H1 (cell line): ENCODE data around the gene ZC4H2. TPM values are rescaled to one million over a fixed set of nuclear protein-coding genes. Genes with fewer than 3 reads are reported as not detected.

Experiments used
- ATF2 ChIP-seq: IDR thresholded peaks from 2 replicates; pipeline ENCODE4 v1.6.1; 2012; ENCODE audit warnings: low read length, inconsistent platforms
- CHD7 ChIP-seq: fragments of 300-600 bp; sonication (generic); IDR thresholded peaks from 2 replicates; pipeline ENCODE4 v1.7.1; 2012; ENCODE audit warnings: low read length, moderate library complexity, mild to moderate bottlenecking, inconsistent platforms; ENCODE audit not compliant: insufficient replicate concordance
- CTBP2 ChIP-seq: IDR thresholded peaks from 2 replicates; pipeline ENCODE4 v1.7.0; 2011; ENCODE audit warnings: borderline replicate concordance, mild to moderate bottlenecking, moderate library complexity, mixed read lengths, low read length; ENCODE audit not compliant: insufficient read depth, insufficient read length
- NRF1 ChIP-seq: IDR thresholded peaks from 2 replicates; pipeline ENCODE4 v1.6.1; 2011; ENCODE audit warnings: mild to moderate bottlenecking, low read depth, low read length, improper control_type of control experiment
- PHF8 ChIP-seq: fragments of 200-600 bp; sonication (generic); conservative IDR thresholded peaks from 2 replicates; pipeline ENCODE4 v1.7.1; 2012; ENCODE audit warnings: low read depth, mild to moderate bottlenecking, inconsistent platforms, low read length, moderate library complexity
- SIX5 ChIP-seq: IDR thresholded peaks from 2 replicates; pipeline ENCODE4 v1.6.1; 2011; ENCODE audit warnings: mild to moderate bottlenecking, low read depth, low read length
- SRF ChIP-seq: IDR thresholded peaks from 2 replicates; pipeline ENCODE4 v1.6.1; 2011; ENCODE audit warnings: mild to moderate bottlenecking, low read depth, low read length, moderate library complexity
- TCF12 ChIP-seq: IDR thresholded peaks from 2 replicates; pipeline ENCODE4 v1.6.1; 2011; ENCODE audit warnings: low read depth, mild to moderate bottlenecking, low read length
- YY1 ChIP-seq: IDR thresholded peaks from 2 replicates; pipeline ENCODE4 v1.6.1; 2011; ENCODE audit warnings: low read depth, mild to moderate bottlenecking, low read length
- polyA plus RNA-seq, 7 experiments: library from polyadenylated mRNA; depleted of rRNA in 3 of 7; stranded (reverse) in 5 of 7; unstranded in 2 of 7; fragments of >200 nt in 5 of 7; fragments of 200-250 nt in 2 of 7; gene quantifications; 1 replicate in 5 of 7; 2 replicates in 1 of 7; 4 replicates in 1 of 7; pipeline versions ENCODE4 v1.2.1 to v1.2.3, GENCODE V29; 2011 to 2013; ENCODE audit warnings: missing spikeins in 2 of 7, mixed read lengths in 2 of 7
- total RNA-seq: library from RNA; stranded (reverse); fragmentation: NEBNext Ultra II Directional; extraction: Animal tissue kit (Norgen Biotek cat#: 25700); gene quantifications from 2 replicates; pipeline ENCODE4 v1.2.1, GENCODE V29; 2021

Gene ZC4H2
- total and polyA plus RNA-seq, 2 of the 8 experiments (the other 6 are each of a cell fraction or from before 2014, with no cell fraction given): 25.9 to 29.3 TPM

- TF ChIP-seq CHD7 (no peak), ATF2 (no peak), TCF12 (no peak), NRF1 (no peak), YY1 (no peak), PHF8 (peak; percentile 39), SIX5 (peak; percentile 54), SRF (no peak), CTBP2 (no peak)
Measured at GRCh38 chrX:64975989-64976672, at the start of gene ZC4H2 (continued).
